Stimulated activated naive CD8-positive, alpha-beta T cell treated with anti-CD3 and anti-CD28 coated beads, Interleukin-15, amount 100 ng/mL, for 72 hours (primary cell): ENCODE results near the gene SUMF1.

Source experiments
- ATAC-seq: fragments of 150-1000 bp; cut with Tn5 transposase; 2 replicates; pipeline ENCODE4 v1.10.0; 2021; ENCODE audit warnings: mild to moderate bottlenecking, moderate library complexity
- DNase-seq, 2 donors: peaks; one replicate each; pipeline ENCODE4 v3.0.0; 2021 to 2022
- H3K27ac Mint-ChIP-seq, 2 donors: one replicate each; pipeline ENCODE4 v1.8.0; 2022; ENCODE audit warnings: mild to moderate bottlenecking in 2 of 2, mixed read lengths in 2 of 2, moderate library complexity in 2 of 2
- H3K27me3 Mint-ChIP-seq: one replicate; pipeline ENCODE4 v1.8.0; 2022; ENCODE audit warnings: mixed read lengths
- H3K4me1 Mint-ChIP-seq: one replicate; pipeline ENCODE4 v1.8.0; 2022; ENCODE audit warnings: mild to moderate bottlenecking, mixed read lengths
- H3K4me3 Mint-ChIP-seq, 2 donors: one replicate each; pipeline ENCODE4 v1.8.0; 2022; ENCODE audit warnings: mild to moderate bottlenecking in 2 of 2, mixed read lengths in 2 of 2, moderate library complexity in 1 of 2
- H3K9me3 Mint-ChIP-seq, 2 donors: one replicate each; pipeline ENCODE4 v1.8.0; 2022; ENCODE audit warnings: mixed read lengths in 2 of 2

SUMF1 gene

GRCh38 chr3:4466741-4467521, at the start of gene SUMF1:
SUMF1 (minus strand) TSS chr3:4467269; CDS start chr3:4467245, 24 bp downstream.
- Mint-ChIP-seq H3K9me3 (no peaks in the 10 kb centered on the region), H3K4me1 (peaks cover 32% of the 10 kb centered on the region), H3K27me3 (peaks cover 3% of the 10 kb centered on the region), H3K4me3 (peak within 1 kb of the TSS; percentile 92 to 96), H3K27ac (peak within 1 kb of the TSS; percentile 98 to 99)
- DNase-seq (peak; percentile 68 to 80), ATAC-seq (peak; percentile 98)

GRCh38 chr3:4515916-4516579, 49.0 kb upstream of the SUMF1 start:
- DNase-seq = no peak

GRCh38 chr3:4514916-4515315, 47.8 kb upstream of the SUMF1 start:
- Mint-ChIP-seq H3K9me3 (no peaks in the 10 kb centered on the region), H3K27me3 (no peaks in the 10 kb centered on the region), H3K4me3 (no peak overlapping the region), H3K4me1 (peaks cover 81% of the 10 kb centered on the region), H3K27ac (no peak overlapping the region)
- DNase-seq (no peak), ATAC-seq (no peak)

More at GRCh38 chr3:4515916-4516579, 49.0 kb upstream of the SUMF1 start:
- Mint-ChIP-seq H3K4me1 (peaks cover 71% of the 10 kb centered on the region), H3K27me3 (no peaks in the 10 kb centered on the region), H3K27ac (no peak overlapping the region), H3K9me3 (no peaks in the 10 kb centered on the region), H3K4me3 (no peak overlapping the region)
- no peak for ATAC-seq

GRCh38 chr3:4514321-4514720, 47.3 kb upstream of the SUMF1 start:
- peaks cover 81% of the 10 kb centered on the region for H3K4me1 Mint-ChIP-seq
- ATAC-seq = no peak

GRCh38 chr3:4512895-4513616, 46.0 kb upstream of the SUMF1 start:
- Mint-ChIP-seq H3K4me3 (no peak overlapping the region), H3K9me3 (no peaks in the 10 kb centered on the region), H3K27ac (peak overlapping the region in 1 of 2 donors; percentile 5), H3K4me1 (peaks cover 81% of the 10 kb centered on the region), H3K27me3 (no peaks in the 10 kb centered on the region)
- DNase-seq (no peak), ATAC-seq (no peak)

More at GRCh38 chr3:4514321-4514720, 47.3 kb upstream of the SUMF1 start:
- H3K27me3 Mint-ChIP-seq = no peaks in the 10 kb centered on the region
- H3K9me3 Mint-ChIP-seq = no peaks in the 10 kb centered on the region
- DNase-seq = no peak
- no peak overlapping the region for H3K4me3 Mint-ChIP-seq
- H3K27ac Mint-ChIP-seq = no peak overlapping the region

GRCh38 chr3:4511491-4512262, 44.6 kb upstream of the SUMF1 start:
- Mint-ChIP-seq H3K4me1 (peaks cover 82% of the 10 kb centered on the region), H3K9me3 (no peaks in the 10 kb centered on the region), H3K4me3 (no peak overlapping the region), H3K27me3 (no peaks in the 10 kb centered on the region), H3K27ac (peak overlapping the region in 1 of 2 donors; percentile 63)
- ATAC-seq (no peak), DNase-seq (no peak)

GRCh38 chr3:4509983-4510755, 43.1 kb upstream of the SUMF1 start:
- Mint-ChIP-seq H3K4me3 (no peak overlapping the region), H3K27ac (no peak overlapping the region), H3K27me3 (no peaks in the 10 kb centered on the region), H3K4me1 (peaks cover 83% of the 10 kb centered on the region), H3K9me3 (no peaks in the 10 kb centered on the region)
- no peak for ATAC-seq
- DNase-seq = no peak

GRCh38 chr3:4509043-4509442, 42.0 kb upstream of the SUMF1 start:
- Mint-ChIP-seq H3K27ac (no peak overlapping the region), H3K9me3 (no peaks in the 10 kb centered on the region), H3K4me1 (peaks cover 89% of the 10 kb centered on the region), H3K27me3 (no peaks in the 10 kb centered on the region), H3K4me3 (no peak overlapping the region)
- DNase-seq = no peak
- no peak for ATAC-seq

- peak overlapping the region in 1 of 2 donors; percentile 34 for H3K4me3 Mint-ChIP-seq
These were observed 41.2 kb upstream of the SUMF1 start for GRCh38 chr3:4508048-4508981.

GRCh38 chr3:4507024-4507596, 40.0 kb upstream of the SUMF1 start:
- peak; percentile 70 for ATAC-seq
- Mint-ChIP-seq H3K9me3 (no peaks in the 10 kb centered on the region), H3K4me1 (peaks cover 90% of the 10 kb centered on the region), H3K27me3 (no peaks in the 10 kb centered on the region), H3K27ac (peak overlapping the region; percentile 91 to 96), H3K4me3 (peak overlapping the region; percentile 23 to 60)
- DNase-seq = peak in 1 of 2 donors; percentile 21

More at GRCh38 chr3:4508048-4508981, 41.2 kb upstream of the SUMF1 start:
- ATAC-seq = peak; percentile 58
- DNase-seq = peak in 1 of 2 donors; percentile 43
- Mint-ChIP-seq H3K27ac (peak overlapping the region; percentile 91 to 96), H3K27me3 (no peaks in the 10 kb centered on the region), H3K4me1 (peaks cover 95% of the 10 kb centered on the region), H3K9me3 (no peaks in the 10 kb centered on the region)

- Mint-ChIP-seq H3K4me3 (peak overlapping the region; percentile 13 to 38), H3K27me3 (no peaks in the 10 kb centered on the region), H3K9me3 (no peaks in the 10 kb centered on the region), H3K4me1 (peaks cover 85% of the 10 kb centered on the region), H3K27ac (peak overlapping the region in 1 of 2 donors; percentile 96)
- no peak for ATAC-seq
- no peak for DNase-seq
These were observed 39.5 kb upstream of the SUMF1 start for GRCh38 chr3:4506559-4507023.

GRCh38 chr3:4505688-4506558, 38.9 kb upstream of the SUMF1 start:
- ATAC-seq = no peak
- no peak for DNase-seq
- H3K4me1 Mint-ChIP-seq = peaks cover 84% of the 10 kb centered on the region
- H3K27ac Mint-ChIP-seq = peak overlapping the region in 1 of 2 donors; percentile 96
- H3K27me3 Mint-ChIP-seq = no peaks in the 10 kb centered on the region
- H3K4me3 Mint-ChIP-seq = peak overlapping the region; percentile 13 to 38
- no peaks in the 10 kb centered on the region for H3K9me3 Mint-ChIP-seq
